ENCODE results near the gene TBX6. TPM values are rescaled to one million over a fixed set of nuclear protein-coding genes. Genes with fewer than 3 reads are reported as not detected.

TBX6 gene
- total RNA-seq, 1 experiment from 2014 or later = 0.49 TPM

DNA sequence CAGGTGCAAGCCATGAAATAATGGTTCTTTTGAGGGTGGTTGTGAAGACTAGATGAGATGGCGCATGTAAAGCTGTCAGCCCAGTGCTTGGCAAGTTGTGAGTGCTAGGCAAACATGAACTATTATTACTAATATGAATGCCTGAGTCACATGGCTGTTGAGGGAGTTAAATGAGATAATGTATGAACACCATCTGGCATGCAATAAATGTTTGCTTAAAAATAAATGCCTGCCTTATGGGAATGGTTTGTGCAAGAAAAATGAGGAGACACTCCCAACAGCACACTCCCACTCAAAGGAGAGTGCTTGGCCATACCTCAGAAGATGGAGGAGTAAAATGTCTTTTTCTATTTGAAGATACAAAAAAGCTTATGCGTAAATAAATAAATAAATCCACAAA is 27.7 kb upstream of the TBX6 start:
- no peak for DNase-seq (ENCODE audit: low spot score)
- TSS peak; percentile 14 for BruUV-seq (replicated peaks)

DNA sequence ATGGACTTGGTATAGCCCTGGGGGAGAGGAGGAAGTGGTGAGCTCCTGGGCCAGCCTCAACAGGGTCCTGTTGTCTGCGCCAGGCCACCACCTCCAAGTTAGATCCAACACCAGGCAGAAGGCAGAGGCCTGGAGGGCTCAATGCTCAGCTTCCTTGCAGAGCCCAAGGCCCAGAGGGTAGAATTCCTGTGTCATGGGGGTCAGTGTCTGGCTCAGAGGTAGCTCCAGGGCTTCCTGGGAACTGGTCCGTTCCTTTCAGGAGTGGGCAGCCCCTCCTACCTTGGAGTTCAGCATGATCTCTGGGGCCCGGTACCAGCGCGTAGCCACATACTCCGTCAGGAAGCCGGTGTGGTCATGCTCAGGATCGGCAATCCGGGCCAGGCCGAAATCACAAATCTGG is 26.0 kb upstream of the TBX6 start:
- Histone ChIP-seq H3K36me3 (ENCODE audit: insufficient read depth, low read length, poor library complexity, severe bottlenecking) (peaks cover 16% of the 10 kb centered on the region), H3K9me3 (ENCODE audit: low read depth, low read length, poor library complexity, severe bottlenecking) (no peaks in the 10 kb centered on the region), H3K4me1 (ENCODE audit: insufficient read depth, low read length, poor library complexity, severe bottlenecking) (no peaks in the 10 kb centered on the region), H3K4me3 (ENCODE audit: low read depth, low read length, poor library complexity, severe bottlenecking) (no peak overlapping the region), H3K27ac (ENCODE audit: low read depth, low read length, poor library complexity, severe bottlenecking) (no peak overlapping the region), H3K27me3 (replicated peaks; ENCODE audit: insufficient read depth, low read depth, low read length, poor library complexity) (no peaks in the 10 kb centered on the region)
- CTCF ChIA-PET = no interaction called here
- no peak for DNase-seq (ENCODE audit: low spot score)
- POLR2A ChIA-PET (ENCODE audit: low non-redundant PET) = no interaction called here
- no TSS peak for BruUV-seq (replicated peaks)
- no peak for TF ChIP-seq EZH2 (IDR thresholded peaks at IDR 0.05; ENCODE audit: borderline replicate concordance, low read depth, low read length, poor library complexity, severe bottlenecking)
- TF ChIP-seq, protein P1, sequence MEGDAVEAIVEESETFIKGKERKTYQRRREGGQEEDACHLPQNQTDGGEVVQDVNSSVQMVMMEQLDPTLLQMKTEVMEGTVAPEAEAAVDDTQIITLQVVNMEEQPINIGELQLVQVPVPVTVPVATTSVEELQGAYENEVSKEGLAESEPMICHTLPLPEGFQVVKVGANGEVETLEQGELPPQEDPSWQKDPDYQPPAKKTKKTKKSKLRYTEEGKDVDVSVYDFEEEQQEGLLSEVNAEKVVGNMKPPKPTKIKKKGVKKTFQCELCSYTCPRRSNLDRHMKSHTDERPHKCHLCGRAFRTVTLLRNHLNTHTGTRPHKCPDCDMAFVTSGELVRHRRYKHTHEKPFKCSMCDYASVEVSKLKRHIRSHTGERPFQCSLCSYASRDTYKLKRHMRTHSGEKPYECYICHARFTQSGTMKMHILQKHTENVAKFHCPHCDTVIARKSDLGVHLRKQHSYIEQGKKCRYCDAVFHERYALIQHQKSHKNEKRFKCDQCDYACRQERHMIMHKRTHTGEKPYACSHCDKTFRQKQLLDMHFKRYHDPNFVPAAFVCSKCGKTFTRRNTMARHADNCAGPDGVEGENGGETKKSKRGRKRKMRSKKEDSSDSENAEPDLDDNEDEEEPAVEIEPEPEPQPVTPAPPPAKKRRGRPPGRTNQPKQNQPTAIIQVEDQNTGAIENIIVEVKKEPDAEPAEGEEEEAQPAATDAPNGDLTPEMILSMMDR (conservative IDR thresholded peaks at IDR 0.05; ENCODE audit: low read depth, low read length) = no peak
- intact Hi-C loops (cut with micrococcal nuclease; ENCODE audit: unreplicated experiment) = no loop called here

More for the DNA sequence above, 27.7 kb upstream of the TBX6 start:
- Histone ChIP-seq H3K36me3 (ENCODE audit: insufficient read depth, low read length, poor library complexity, severe bottlenecking) (peaks cover 16% of the 10 kb centered on the region), H3K9me3 (ENCODE audit: low read depth, low read length, poor library complexity, severe bottlenecking) (no peaks in the 10 kb centered on the region), H3K4me1 (ENCODE audit: insufficient read depth, low read length, poor library complexity, severe bottlenecking) (peaks cover 4% of the 10 kb centered on the region), H3K27ac (ENCODE audit: low read depth, low read length, poor library complexity, severe bottlenecking) (no peak overlapping the region), H3K27me3 (replicated peaks; ENCODE audit: insufficient read depth, low read depth, low read length, poor library complexity) (no peaks in the 10 kb centered on the region), H3K4me3 (ENCODE audit: low read depth, low read length, poor library complexity, severe bottlenecking) (no peak overlapping the region)
- intact Hi-C loops (cut with micrococcal nuclease; ENCODE audit: unreplicated experiment) = no loop called here
- CTCF ChIA-PET = no interaction called here
- TF ChIP-seq EZH2 (IDR thresholded peaks at IDR 0.05; ENCODE audit: borderline replicate concordance, low read depth, low read length, poor library complexity, severe bottlenecking) = no peak
- TF ChIP-seq, protein P1 (conservative IDR thresholded peaks at IDR 0.05; ENCODE audit: low read depth, low read length) = no peak
- POLR2A ChIA-PET (ENCODE audit: low non-redundant PET) = no interaction called here

DNA sequence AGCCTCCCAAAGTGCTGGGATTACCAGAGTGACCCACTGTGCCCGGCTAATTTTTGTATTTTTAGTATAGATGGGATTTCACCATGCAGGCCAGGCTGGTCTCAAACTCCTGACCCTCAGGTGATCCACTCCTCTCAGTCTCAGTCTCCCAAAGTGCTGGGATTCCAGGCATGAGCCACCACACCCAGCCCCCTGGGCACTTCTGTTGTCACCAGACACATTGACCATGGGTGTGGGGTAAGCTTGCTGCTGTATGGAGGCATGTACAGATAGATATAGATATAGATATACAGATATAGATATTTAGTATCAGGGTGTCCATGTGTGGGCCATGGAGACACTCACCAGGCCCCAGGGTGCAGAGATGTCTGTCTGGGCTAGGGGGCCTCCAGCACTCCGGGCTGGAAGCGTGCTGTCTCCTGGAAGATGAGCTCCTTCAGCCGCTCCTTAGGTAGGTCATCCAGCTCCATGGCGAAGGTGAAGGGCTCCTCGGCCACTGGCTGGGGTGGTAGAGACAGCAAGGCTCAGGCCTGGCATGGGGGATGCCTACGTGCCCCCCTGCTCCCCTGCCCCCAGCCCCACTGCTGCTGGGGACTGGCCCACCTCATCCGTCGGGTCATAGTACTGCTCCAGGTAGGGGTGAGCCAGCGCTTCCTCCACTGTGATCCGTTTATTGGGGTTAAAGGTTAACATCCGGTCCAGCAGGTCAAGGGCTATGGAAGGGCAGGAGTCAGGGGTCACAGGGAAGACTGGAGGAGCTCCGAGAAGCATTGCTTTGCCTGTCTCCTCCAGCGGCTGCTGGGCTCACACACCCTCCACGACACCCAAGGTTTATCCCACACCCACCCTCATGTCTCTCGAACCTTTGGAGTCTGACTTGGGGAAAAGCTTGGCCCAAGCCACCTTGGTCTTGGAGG is 24.8 kb upstream of the TBX6 start:
- intact Hi-C loops (cut with micrococcal nuclease; ENCODE audit: unreplicated experiment) = no loop called here
- H3K27me3 ChIP-seq (replicated peaks; ENCODE audit: insufficient read depth, low read depth, low read length, poor library complexity) = no peaks in the 10 kb centered on the region
- no TSS peak for BruUV-seq (replicated peaks)
- no peak for DNase-seq (ENCODE audit: low spot score)
- H3K36me3 ChIP-seq (ENCODE audit: insufficient read depth, low read length, poor library complexity, severe bottlenecking) = peaks cover 16% of the 10 kb centered on the region
- POLR2A ChIA-PET (ENCODE audit: low non-redundant PET) = no interaction called here
- TF ChIP-seq, protein P1 (conservative IDR thresholded peaks at IDR 0.05; ENCODE audit: low read depth, low read length) = no peak
- TF ChIP-seq EZH2 (IDR thresholded peaks at IDR 0.05; ENCODE audit: borderline replicate concordance, low read depth, low read length, poor library complexity, severe bottlenecking) = no peak
- H3K27ac ChIP-seq (ENCODE audit: low read depth, low read length, poor library complexity, severe bottlenecking) = no peak overlapping the region
- H3K4me1 ChIP-seq (ENCODE audit: insufficient read depth, low read length, poor library complexity, severe bottlenecking) = no peaks in the 10 kb centered on the region
- H3K9me3 ChIP-seq (ENCODE audit: low read depth, low read length, poor library complexity, severe bottlenecking) = no peaks in the 10 kb centered on the region
- no peak overlapping the region for H3K4me3 ChIP-seq (ENCODE audit: low read depth, low read length, poor library complexity, severe bottlenecking)
- CTCF ChIA-PET = no interaction called here

Data from A673 (cell line).